DOHH2 (cell line): ENCODE results near the gene CD209.

ENCODE experiments used
- H3F3A ChIP-seq: fragments of 200-600 bp; sonication (generic), shearing (Covaris generic); 2 replicates; pipeline ENCODE4 v1.6.0; 2016; ENCODE audit warnings: antibody characterized with exemption, mild to moderate bottlenecking; ENCODE audit not compliant: control insufficient read depth, insufficient read depth
- H3K27ac ChIP-seq: fragments of 200-600 bp; sonication (generic); 2 replicates; pipeline ENCODE4 v1.5.1; 2014; ENCODE audit warnings: low read depth, mild to moderate bottlenecking, low read length, moderate library complexity
- H3K27me3 ChIP-seq: fragments of 200-600 bp; sonication (generic); 2 replicates; pipeline ENCODE4 v1.6.1; 2014; ENCODE audit warnings: mild to moderate bottlenecking, low read length, mixed read lengths; ENCODE audit not compliant: control insufficient read depth
- H3K36me3 ChIP-seq: fragments of 200-600 bp; sonication (generic); 2 replicates; pipeline ENCODE4 v1.6.1; 2014; ENCODE audit warnings: mild to moderate bottlenecking, low read length, moderate library complexity, mixed read lengths; ENCODE audit not compliant: control insufficient read depth
- H3K4me1 ChIP-seq: fragments of 200-600 bp; sonication (generic); 2 replicates; pipeline ENCODE4 v1.6.1; 2014; ENCODE audit warnings: mild to moderate bottlenecking, low read length, mixed read lengths; ENCODE audit not compliant: control insufficient read depth
- H3K4me2 ChIP-seq: fragments of 200-600 bp; sonication (generic); 2 replicates; pipeline ENCODE4 v1.6.0; 2014; ENCODE audit warnings: mild to moderate bottlenecking, low read length, moderate library complexity
- H3K4me3 ChIP-seq: fragments of 200-600 bp; sonication (generic); 2 replicates; pipeline ENCODE4 v1.5.1; 2014; ENCODE audit warnings: mild to moderate bottlenecking, low read length, mixed read lengths
- H3K79me2 ChIP-seq: fragments of 200-600 bp; sonication (generic); 2 replicates; pipeline ENCODE4 v1.6.1; 2014; ENCODE audit warnings: mild to moderate bottlenecking, low read length, mixed read lengths; ENCODE audit not compliant: control insufficient read depth
- H3K9me2 ChIP-seq: fragments of 200-600 bp; sonication (generic); replicated peaks from 2 replicates; pipeline ENCODE4 v1.6.1; 2014; ENCODE audit warnings: mild to moderate bottlenecking, low read length, mixed read lengths; ENCODE audit not compliant: control insufficient read depth
- H3K9me3 ChIP-seq: fragments of 200-600 bp; sonication (generic); 2 replicates; pipeline ENCODE4 v1.6.1; 2014; ENCODE audit warnings: antibody characterized with exemption, low read length, mixed read lengths; ENCODE audit not compliant: control insufficient read depth, insufficient read depth
- H4K20me1 ChIP-seq: fragments of 200-600 bp; sonication (generic); 2 replicates; pipeline ENCODE4 v1.6.0; 2014; ENCODE audit warnings: low read depth, mild to moderate bottlenecking, antibody characterized with exemption, low read length, moderate library complexity; ENCODE audit not compliant: control insufficient read depth, insufficient read depth
- CTCF ChIP-seq: fragments of 200-600 bp; sonication (generic); IDR thresholded peaks from one replicate; pipeline ENCODE4 v1.5.1; 2014; ENCODE audit warnings: antibody characterized with exemption, mild to moderate bottlenecking, low read depth, low read length; ENCODE audit not compliant: poor library complexity, severe bottlenecking
- EZH2phosphoT487 ChIP-seq: fragments of 200-600 bp; sonication (generic); IDR thresholded peaks from 2 replicates; pipeline ENCODE4 v1.6.1; 2017; ENCODE audit warnings: borderline replicate concordance, mild to moderate bottlenecking, antibody characterized with exemption, low read length, moderate library complexity, mixed read lengths

The CD209 gene

GRCh38 chr19:7739801-7740681 is 7.3 kb downstream of the CD209 start:
- Histone ChIP-seq H3K36me3 (no peaks in the 10 kb centered on the region), H3F3A (no peaks in the 10 kb centered on the region), H3K4me1 (no peaks in the 10 kb centered on the region), H3K9me2 (no peaks in the 10 kb centered on the region), H3K9me3 (no peaks in the 10 kb centered on the region), H4K20me1 (no peaks in the 10 kb centered on the region), H3K79me2 (no peaks in the 10 kb centered on the region), H3K4me3 (no peak overlapping the region), H3K27me3 (peaks cover 18% of the 10 kb centered on the region), H3K4me2 (no peak overlapping the region), H3K27ac (no peak overlapping the region)
- no peak for TF ChIP-seq CTCF
- TF ChIP-seq EZH2phosphoT487, result no peak

GRCh38 chr19:7739211-7739755 is 8.1 kb downstream of the CD209 start:
- Histone ChIP-seq H4K20me1 (no peaks in the 10 kb centered on the region), H3K4me3 (no peak overlapping the region), H3K27me3 (peaks cover 14% of the 10 kb centered on the region), H3K4me2 (no peak overlapping the region), H3K9me2 (no peaks in the 10 kb centered on the region), H3K4me1 (no peaks in the 10 kb centered on the region), H3K79me2 (no peaks in the 10 kb centered on the region), H3F3A (no peaks in the 10 kb centered on the region), H3K9me3 (no peaks in the 10 kb centered on the region), H3K36me3 (no peaks in the 10 kb centered on the region), H3K27ac (no peak overlapping the region)
- TF ChIP-seq CTCF (no peak), EZH2phosphoT487 (no peak)

- no peak overlapping the region for H3K4me2 ChIP-seq
- H3K9me2 ChIP-seq, result no peaks in the 10 kb centered on the region
- no peaks in the 10 kb centered on the region for H3K36me3 ChIP-seq
- TF ChIP-seq EZH2phosphoT487, result no peak
- TF ChIP-seq CTCF, result no peak
- H3F3A ChIP-seq, result no peaks in the 10 kb centered on the region
- no peaks in the 10 kb centered on the region for H4K20me1 ChIP-seq
- no peaks in the 10 kb centered on the region for H3K4me1 ChIP-seq
- no peaks in the 10 kb centered on the region for H3K79me2 ChIP-seq
- no peak overlapping the region for H3K27ac ChIP-seq
- H3K27me3 ChIP-seq, result peaks cover 7% of the 10 kb centered on the region
- no peaks in the 10 kb centered on the region for H3K9me3 ChIP-seq
- no peak overlapping the region for H3K4me3 ChIP-seq
Observed at GRCh38 chr19:7738023-7738422, 9.3 kb downstream of the CD209 start.
